Heart left ventricle (tissue), 13 donors: ENCODE data around the gene CTDP1.

ENCODE experiments used
- CTCF ChIP-seq, 12 donors: fragments of 200-600 bp; sonication (generic) in 4 of 12; IDR thresholded peaks; one replicate each; pipeline versions ENCODE4 v1.5.0 to v1.8.0; 2018 to 2022; ENCODE audit warnings: antibody characterized with exemption in 12 of 12, mild to moderate bottlenecking in 5 of 12
- POLR2A ChIP-seq, 2 donors: fragments of 450-650 bp; IDR thresholded peaks; one replicate each; pipeline ENCODE4 v1.6.1; 2017; ENCODE audit warnings: antibody characterized with exemption in 2 of 2, mild to moderate bottlenecking in 2 of 2, moderate library complexity in 2 of 2
- donor health status: ischemic (EF 13 %, LVEDD 7.1; RV severe dilation, severe dysfunction).
- donor health status: DM: no; HTN: yes; CAD: no.
- donor health status: DM: no; HTN: no; CAD: no.
- donor health status: ischemic (EF 25% LVEDD 6.9; RV normal size, moderate dysfunction).
- donor health status: ischemic (EF 25% LVEDD 5.7; RV mildly dilated, moderate dysfunction).
- donor health status: ischemic (EF 35%, LVEDD 5.7; RV mildly dilated, moderate dysfunction).
- donor health status: nonischemic (EF 11% LVEDD 7.7; RV severe dilation, severe dysfunction).
- donor health status: DM: yes; HTN: yes; CAD: no.
- donor health status: PGD.
- donor health status: ischemic (EF 29% LVEDD 5.4; RV normal size, mild dysfunction).
- donor health status: nonischemic (EF 23%, LVEDD 6.1; RV moderate dilation, normal function).

- TF ChIP-seq CTCF (IDR thresholded peaks at IDR 0.05) (no peak), POLR2A (IDR thresholded peaks at IDR 0.05) (no peak)
Observed at GRCh38 chr18:79747156-79747845, 67.7 kb downstream of the CTDP1 start.
